GM23248 (cell line): ENCODE results near the gene AVPR2.

Experiments used
- EZH2 ChIP-seq: fragments of 200-600 bp; sonication (generic); IDR thresholded peaks from 2 replicates; pipeline ENCODE4 v1.6.1; 2018; ENCODE audit warnings: antibody characterized with exemption, mild to moderate bottlenecking; ENCODE audit not compliant: insufficient read depth, poor library complexity, severe bottlenecking
- EZH2phosphoT487 ChIP-seq: fragments of 200-600 bp; sonication (generic); IDR thresholded peaks from 2 replicates; pipeline ENCODE4 v1.6.1; 2018; ENCODE audit warnings: antibody characterized with exemption, moderate library complexity, mild to moderate bottlenecking, low read depth; ENCODE audit not compliant: insufficient read depth

DNA sequence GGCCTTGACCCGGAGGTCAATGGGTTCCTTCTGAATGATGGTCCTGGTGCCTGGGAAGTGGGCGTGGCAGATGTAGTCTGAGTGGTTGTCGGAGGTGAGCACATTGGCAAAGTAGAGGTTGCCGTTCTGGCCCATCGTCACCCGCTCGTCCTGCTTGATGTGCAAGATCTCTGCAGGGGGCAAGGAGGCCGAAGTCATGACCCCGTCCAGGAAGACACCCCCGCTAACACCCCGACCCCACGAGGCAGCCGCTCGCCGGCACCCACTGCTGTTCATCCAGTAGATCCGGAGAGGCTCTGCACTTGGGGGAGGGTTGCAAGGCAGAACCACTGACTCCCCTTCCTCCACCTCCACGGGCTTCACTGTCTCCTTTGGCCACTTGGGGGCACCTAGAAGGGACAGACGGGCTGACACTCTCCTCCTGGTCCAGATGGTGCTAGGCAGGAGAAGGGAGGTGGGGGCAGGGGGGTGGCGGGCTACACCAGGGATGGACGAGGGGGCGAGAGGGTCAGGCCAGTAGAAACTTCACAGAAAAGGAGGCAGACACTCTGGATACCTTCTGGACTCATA lies 33.6 kb upstream of the AVPR2 start:
- TF ChIP-seq EZH2phosphoT487, result no peak
- no peak for TF ChIP-seq EZH2
